Upper lobe of left lung (tissue), 6 donors: ENCODE measurements around the gene KCNJ15. TPM values are rescaled to one million over a fixed set of nuclear protein-coding genes. Genes with fewer than 3 reads are reported as not detected.

Experiments
- ATAC-seq, 2 donors: fragments of 200-7000 bp; cut with Tn5 transposase; one replicate each; pipeline ENCODE4 v1.9.1; 2022; ENCODE audit warnings: mild to moderate bottlenecking in 2 of 2, moderate library complexity in 2 of 2; ENCODE audit not compliant: low FRiP score in 2 of 2
- DNase-seq, 2 donors: peaks; one replicate each; pipeline ENCODE4 v3.0.0-alpha.2; 2019 to 2020
- H3K27ac ChIP-seq, 4 donors: fragments of 200-600 bp; sonication (generic); one replicate each; pipeline ENCODE4 v1.5.1; 2016 to 2019
- H3K27me3 ChIP-seq, 4 donors: fragments of 200-600 bp; sonication (generic); one replicate each; pipeline ENCODE4 v1.5.1; 2017 to 2019
- H3K36me3 ChIP-seq, 4 donors: fragments of 200-600 bp; sonication (generic); one replicate each; pipeline ENCODE4 v1.5.1; 2016 to 2019
- H3K4me1 ChIP-seq, 4 donors: fragments of 200-600 bp; sonication (generic); one replicate each; pipeline ENCODE4 v1.5.1; 2018 to 2019
- H3K4me3 ChIP-seq, 4 donors: fragments of 200-600 bp; sonication (generic); one replicate each; pipeline ENCODE4 v1.5.1; 2017 to 2019; ENCODE audit warnings: mild to moderate bottlenecking in 2 of 4, moderate library complexity in 1 of 4
- H3K9me3 ChIP-seq, 4 donors: fragments of 200-600 bp; sonication (generic); one replicate each; pipeline ENCODE4 v1.5.1; 2018 to 2019
- EP300 ChIP-seq, 4 donors: sonication (generic); formaldehyde crosslinking; IDR thresholded peaks; one replicate each; pipeline ENCODE4 v1.5.1; 2017; ENCODE audit warnings: antibody characterized with exemption in 4 of 4, control low read depth in 2 of 4
- POLR2A ChIP-seq, 4 donors: fragments of 450-650 bp; IDR thresholded peaks; one replicate each; pipeline ENCODE4 v1.5.1; 2016 to 2017; ENCODE audit warnings: antibody characterized with exemption in 4 of 4, mild to moderate bottlenecking in 2 of 4
- POLR2AphosphoS5 ChIP-seq, 2 donors: sonication (generic); formaldehyde crosslinking; IDR thresholded peaks; one replicate each; pipeline ENCODE4 v1.5.1; 2017; ENCODE audit warnings: antibody characterized with exemption in 2 of 2
- WGBS, 2 donors: methylation state at CpG; one replicate each; pipeline ENCODE4 v1.1.5; 2017 to 2018; 5-methylcytosine and 5-hydroxymethylcytosine counted together
- total RNA-seq, 6 donors: library from RNA; depleted of rRNA in 4 of 6; stranded (reverse); fragments of >200 nt in 4 of 6; gene quantifications; one replicate each; pipeline versions ENCODE4 v1.1.0 to v1.2.1, GENCODE V29; 2016 to 2021
- TF ChIP-seq, protein P1 (sequence below), 6 experiments: fragments of 450-650 bp in 4 of 6; fragments of 200-600 bp in 2 of 6; sonication (generic) in 2 of 6; IDR thresholded peaks; one replicate each; pipeline ENCODE4 v1.5.1; 2016 to 2019; ENCODE audit warnings: antibody characterized with exemption in 6 of 6
- donor health status: DM: no; HTN: no; CAD: no; lungs with moderate emphysema.
- donor health status: DM: no; HTN: yes; CAD: no; lungs with severe emphysema.

KCNJ15 gene
- total RNA-seq, 6 donors from 2014 or later: 17.9 to 93.0 (median 48.6) TPM

DNA sequence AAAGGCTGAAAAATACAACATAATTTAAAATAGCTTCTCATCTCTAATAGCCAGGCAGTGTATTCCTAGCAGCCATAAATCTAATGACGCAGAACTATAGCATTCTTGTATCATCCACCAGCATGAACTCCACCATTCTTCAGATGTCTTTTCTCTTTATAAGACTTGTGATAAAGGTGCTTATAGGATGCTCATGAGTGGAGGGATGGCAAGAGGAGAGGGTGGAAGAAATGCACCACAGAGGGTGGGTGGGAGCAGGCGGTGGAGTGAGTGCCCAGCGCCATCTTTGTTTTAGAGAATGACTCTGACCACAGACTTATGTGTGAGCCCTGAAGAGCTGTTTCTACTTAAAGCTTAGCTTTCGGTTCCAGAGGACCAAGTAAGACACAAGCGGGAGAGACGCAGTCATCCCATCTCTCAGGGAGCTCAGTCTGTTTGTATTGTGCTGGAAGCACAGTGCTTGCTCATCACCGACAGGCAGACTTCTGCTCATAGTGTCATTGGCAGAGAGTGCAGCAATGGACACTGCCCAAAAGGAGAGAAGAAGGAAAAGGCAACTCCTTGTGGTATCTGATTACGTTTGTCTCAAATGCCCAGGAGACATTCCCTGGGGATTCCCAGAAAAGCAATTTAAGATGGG, 65.6 kb downstream of the KCNJ15 start:
- Histone ChIP-seq H3K36me3 (no peaks in the 10 kb centered on the region), H3K27me3 (no peaks in the 10 kb centered on the region), H3K4me1 (peaks cover 4 to 16% (median 11%) of the 10 kb centered on the region in 4 donors), H3K9me3 (no peaks in the 10 kb centered on the region), H3K4me3 (no peak overlapping the region), H3K27ac (no peak overlapping the region)
- 88 to 90% methylated on average over 8 of the region's 8 CpGs for WGBS, 2 donors
- DNase-seq: no peak
- TF ChIP-seq POLR2AphosphoS5 (IDR thresholded peaks at IDR 0.05) (no peak), EP300 (IDR thresholded peaks at IDR 0.05) (no peak), POLR2A (IDR thresholded peaks at IDR 0.05) (no peak)
- TF ChIP-seq, protein P1, sequence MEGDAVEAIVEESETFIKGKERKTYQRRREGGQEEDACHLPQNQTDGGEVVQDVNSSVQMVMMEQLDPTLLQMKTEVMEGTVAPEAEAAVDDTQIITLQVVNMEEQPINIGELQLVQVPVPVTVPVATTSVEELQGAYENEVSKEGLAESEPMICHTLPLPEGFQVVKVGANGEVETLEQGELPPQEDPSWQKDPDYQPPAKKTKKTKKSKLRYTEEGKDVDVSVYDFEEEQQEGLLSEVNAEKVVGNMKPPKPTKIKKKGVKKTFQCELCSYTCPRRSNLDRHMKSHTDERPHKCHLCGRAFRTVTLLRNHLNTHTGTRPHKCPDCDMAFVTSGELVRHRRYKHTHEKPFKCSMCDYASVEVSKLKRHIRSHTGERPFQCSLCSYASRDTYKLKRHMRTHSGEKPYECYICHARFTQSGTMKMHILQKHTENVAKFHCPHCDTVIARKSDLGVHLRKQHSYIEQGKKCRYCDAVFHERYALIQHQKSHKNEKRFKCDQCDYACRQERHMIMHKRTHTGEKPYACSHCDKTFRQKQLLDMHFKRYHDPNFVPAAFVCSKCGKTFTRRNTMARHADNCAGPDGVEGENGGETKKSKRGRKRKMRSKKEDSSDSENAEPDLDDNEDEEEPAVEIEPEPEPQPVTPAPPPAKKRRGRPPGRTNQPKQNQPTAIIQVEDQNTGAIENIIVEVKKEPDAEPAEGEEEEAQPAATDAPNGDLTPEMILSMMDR (IDR thresholded peaks at IDR 0.05): no peak
- peak in 1 of 2 donors; percentile 80 for ATAC-seq

DNA sequence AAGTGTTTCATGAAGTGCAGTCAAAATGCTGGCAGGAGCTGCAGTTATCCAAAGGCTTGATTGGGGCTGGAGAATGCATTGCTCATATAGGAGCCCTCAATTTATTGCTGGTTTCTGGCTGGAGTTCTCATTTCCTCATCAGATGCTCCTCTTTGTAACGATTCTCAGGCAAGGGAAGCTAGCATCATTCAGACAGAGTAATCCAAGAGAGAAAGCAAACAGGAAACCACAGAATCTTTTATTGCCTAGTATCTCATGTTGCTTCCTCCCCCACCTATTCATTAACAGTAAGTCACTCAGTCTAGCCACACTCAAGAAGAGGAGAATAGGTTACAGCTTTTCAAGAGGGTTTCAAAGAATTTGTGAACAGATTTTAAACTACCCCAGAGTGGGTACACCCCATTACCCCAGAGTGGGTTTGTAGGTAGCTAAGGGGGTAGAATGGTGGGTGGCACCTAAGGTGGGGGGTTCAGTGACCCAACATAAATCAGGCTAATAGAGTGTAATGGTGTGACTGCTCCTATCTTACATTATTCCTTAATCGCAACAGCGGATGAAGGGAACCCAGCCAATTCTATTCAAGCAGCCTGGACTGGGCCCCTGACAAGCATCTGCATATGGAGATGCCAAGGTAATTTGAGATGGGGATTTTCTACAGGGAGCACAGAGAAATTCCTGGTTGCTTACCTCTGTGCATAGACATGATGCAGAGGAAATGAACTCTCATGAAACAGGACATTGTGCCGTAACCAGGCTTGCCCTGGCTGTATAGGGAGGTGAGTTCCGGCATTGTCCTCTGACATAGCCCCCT, 67.1 kb downstream of the KCNJ15 start:
- Histone ChIP-seq H3K4me1 (peaks cover 4 to 20% (median 12%) of the 10 kb centered on the region in 4 donors), H3K36me3 (no peaks in the 10 kb centered on the region), H3K27me3 (no peaks in the 10 kb centered on the region), H3K4me3 (no peak overlapping the region), H3K9me3 (no peaks in the 10 kb centered on the region), H3K27ac (peak overlapping the region in 1 of 4 donors; percentile 8)
- no peak for TF ChIP-seq POLR2A (IDR thresholded peaks at IDR 0.05)
- no peak for TF ChIP-seq EP300 (IDR thresholded peaks at IDR 0.05)
- TF ChIP-seq POLR2AphosphoS5 (IDR thresholded peaks at IDR 0.05): no peak
- TF ChIP-seq, protein P1 (IDR thresholded peaks at IDR 0.05): no peak
- peak in 1 of 2 donors; percentile 22 for ATAC-seq
- no peak for DNase-seq
- WGBS, 2 donors: 44 to 67% methylated on average over 5 of the region's 5 CpGs

DNA sequence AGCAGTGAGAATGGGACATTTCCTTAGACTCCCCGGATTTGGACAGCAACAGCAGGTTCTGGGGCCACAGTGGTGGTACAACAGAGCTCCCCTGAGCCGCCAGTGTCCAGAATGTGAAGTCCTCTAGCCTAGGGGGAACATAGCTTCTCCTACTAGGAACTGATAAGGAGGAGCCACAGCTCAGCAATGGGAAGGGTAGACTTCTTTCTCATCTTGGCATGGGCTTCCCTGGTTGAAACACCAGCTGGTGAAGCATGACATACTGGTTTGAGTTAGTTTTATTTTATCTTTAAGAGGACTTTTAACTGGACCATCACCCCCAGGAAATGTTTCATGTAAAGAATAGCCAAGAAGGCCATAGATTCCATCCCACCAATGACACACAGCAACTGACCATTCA, 68.4 kb downstream of the KCNJ15 start:
- DNase-seq (no peak), ATAC-seq (no peak)
- Histone ChIP-seq H3K27ac (peak overlapping the region in 1 of 4 donors; percentile 8), H3K9me3 (no peaks in the 10 kb centered on the region), H3K36me3 (no peaks in the 10 kb centered on the region), H3K4me1 (peaks cover 4 to 20% (median 12%) of the 10 kb centered on the region in 4 donors), H3K4me3 (no peak overlapping the region), H3K27me3 (no peaks in the 10 kb centered on the region)
- WGBS, 2 donors: 89 to 90% methylated on average over 2 of the region's 2 CpGs
- TF ChIP-seq EP300 (IDR thresholded peaks at IDR 0.05): no peak
- TF ChIP-seq, protein P1 (IDR thresholded peaks at IDR 0.05): no peak
- no peak for TF ChIP-seq POLR2A (IDR thresholded peaks at IDR 0.05)
- no peak for TF ChIP-seq POLR2AphosphoS5 (IDR thresholded peaks at IDR 0.05)

DNA sequence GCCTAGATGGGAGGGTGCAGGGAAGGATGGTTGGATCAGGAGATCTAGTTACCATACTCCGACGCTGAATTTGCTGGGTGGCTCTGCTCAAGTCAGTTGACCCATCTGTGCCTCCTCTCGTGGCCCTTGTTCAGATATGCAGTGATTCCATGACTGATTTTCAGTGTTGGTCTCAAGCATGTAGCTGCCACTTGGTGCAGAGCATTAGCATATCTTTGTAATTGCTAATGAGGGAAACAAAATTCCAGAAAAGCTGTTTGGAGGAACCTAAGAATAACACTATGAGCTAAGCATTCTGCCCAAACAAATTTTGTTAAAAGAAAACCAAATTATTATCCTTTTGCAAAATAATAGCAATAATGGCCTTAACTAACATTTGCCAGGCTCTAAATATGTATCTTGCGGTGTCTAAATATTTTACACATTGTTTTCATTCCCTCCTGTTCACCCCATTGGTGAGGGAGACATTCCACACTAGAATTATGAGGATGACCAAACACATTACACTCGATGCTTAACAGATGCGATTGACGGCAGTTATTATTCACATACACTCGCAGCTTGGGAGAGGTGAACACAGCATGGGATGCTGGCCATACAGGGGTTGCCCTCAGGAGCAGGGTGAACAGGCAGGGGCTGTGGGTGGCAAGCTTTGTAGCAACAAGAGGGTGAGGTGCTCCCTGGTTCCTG, 69.1 kb downstream of the KCNJ15 start:
- ATAC-seq: no peak
- no peak for DNase-seq

More for the DNA sequence above, 69.1 kb downstream of the KCNJ15 start:
- Histone ChIP-seq H3K4me3 (no peak overlapping the region), H3K36me3 (no peaks in the 10 kb centered on the region), H3K27ac (peak overlapping the region in 1 of 4 donors; percentile 48), H3K4me1 (peaks cover 4 to 20% (median 12%) of the 10 kb centered on the region in 4 donors), H3K27me3 (no peaks in the 10 kb centered on the region), H3K9me3 (no peaks in the 10 kb centered on the region)
- 84 to 90% methylated on average over 8 of the region's 8 CpGs for WGBS, 2 donors
- TF ChIP-seq POLR2AphosphoS5 (IDR thresholded peaks at IDR 0.05) (no peak), EP300 (IDR thresholded peaks at IDR 0.05) (no peak), POLR2A (IDR thresholded peaks at IDR 0.05) (no peak)
- TF ChIP-seq, protein P1 (IDR thresholded peaks at IDR 0.05): no peak
